ENCODE results near the gene C19orf67.

Gene C19orf67

DNA sequence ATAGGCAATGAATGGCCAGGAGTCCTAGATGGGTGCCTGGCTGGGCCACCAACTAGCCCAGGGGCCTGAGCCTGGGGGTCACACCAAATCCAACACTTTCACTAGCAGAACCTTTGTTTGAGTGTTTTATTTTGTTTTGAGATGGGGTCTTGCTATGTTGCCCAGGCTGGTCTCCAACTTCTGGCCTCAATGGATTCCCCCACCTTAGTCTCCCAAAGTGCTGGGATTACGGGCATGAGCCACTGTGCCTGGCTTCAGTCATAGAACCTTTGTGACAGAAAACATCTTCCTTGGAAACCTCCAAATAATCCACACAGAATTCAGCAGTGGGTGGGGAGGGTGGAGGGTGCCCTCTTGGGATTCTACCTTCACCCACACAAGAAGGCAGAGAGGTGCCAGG, 25.9 kb upstream of the C19orf67 start:
- H3K27me3 ChIP-seq (ENCODE audit: control insufficient read depth in 1 of 2, insufficient read depth in 2 of 2, low read length in 2 of 2), result no peaks in the 10 kb centered on the region
- H3K4me1 ChIP-seq (ENCODE audit: control insufficient read depth in 1 of 2, insufficient read depth in 2 of 2, low read length in 2 of 2), result peaks cover 22 to 28% of the 10 kb centered on the region in 2 donors
- no peaks in the 10 kb centered on the region for H3K9me3 ChIP-seq (ENCODE audit: control insufficient read depth in 1 of 2, low read length in 2 of 2)
- peaks cover 0 to 6% of the 10 kb centered on the region in 2 donors for H3K36me3 ChIP-seq (ENCODE audit: control insufficient read depth in 1 of 2, insufficient read depth in 2 of 2, low read length in 2 of 2)
- H3K4me3 ChIP-seq (ENCODE audit: low read depth in 1 of 2, low read length in 2 of 2), result no peak overlapping the region
- no peak overlapping the region for H3K27ac ChIP-seq (ENCODE audit: low read depth, low read length)
- no peak overlapping the region for H3K9ac ChIP-seq (ENCODE audit: low read depth in 1 of 2, low read length in 2 of 2)

DNA sequence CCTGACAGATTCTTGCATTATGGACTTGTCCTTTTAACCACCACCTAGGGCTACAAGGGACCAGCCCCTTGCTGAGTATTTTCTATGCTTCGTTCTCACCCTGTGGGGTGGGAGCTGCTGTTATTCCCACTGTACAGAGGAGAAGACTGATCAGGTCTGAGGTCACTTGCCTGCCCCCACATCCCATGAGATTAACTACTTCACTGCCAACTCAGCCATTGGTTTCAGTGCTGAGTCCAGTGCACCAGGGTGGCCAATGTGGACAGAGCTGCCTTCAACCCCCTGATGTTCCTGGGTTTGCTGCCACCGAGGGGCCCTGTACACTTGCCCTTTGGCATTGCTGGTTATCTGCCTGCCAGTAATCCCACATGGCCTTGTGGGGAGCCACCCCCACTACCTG, 25.1 kb upstream of the C19orf67 start:
- Histone ChIP-seq H3K4me1 (ENCODE audit: control insufficient read depth in 1 of 2, insufficient read depth in 2 of 2, low read length in 2 of 2) (peaks cover 13 to 20% of the 10 kb centered on the region in 2 donors), H3K27ac (ENCODE audit: low read depth, low read length) (no peak overlapping the region), H3K4me3 (ENCODE audit: low read depth in 1 of 2, low read length in 2 of 2) (no peak overlapping the region), H3K9ac (ENCODE audit: low read depth in 1 of 2, low read length in 2 of 2) (no peak overlapping the region), H3K36me3 (ENCODE audit: control insufficient read depth in 1 of 2, insufficient read depth in 2 of 2, low read length in 2 of 2) (peaks cover 0 to 12% of the 10 kb centered on the region in 2 donors), H3K9me3 (ENCODE audit: control insufficient read depth in 1 of 2, low read length in 2 of 2) (no peaks in the 10 kb centered on the region), H3K27me3 (ENCODE audit: control insufficient read depth in 1 of 2, insufficient read depth in 2 of 2, low read length in 2 of 2) (no peaks in the 10 kb centered on the region)

DNA sequence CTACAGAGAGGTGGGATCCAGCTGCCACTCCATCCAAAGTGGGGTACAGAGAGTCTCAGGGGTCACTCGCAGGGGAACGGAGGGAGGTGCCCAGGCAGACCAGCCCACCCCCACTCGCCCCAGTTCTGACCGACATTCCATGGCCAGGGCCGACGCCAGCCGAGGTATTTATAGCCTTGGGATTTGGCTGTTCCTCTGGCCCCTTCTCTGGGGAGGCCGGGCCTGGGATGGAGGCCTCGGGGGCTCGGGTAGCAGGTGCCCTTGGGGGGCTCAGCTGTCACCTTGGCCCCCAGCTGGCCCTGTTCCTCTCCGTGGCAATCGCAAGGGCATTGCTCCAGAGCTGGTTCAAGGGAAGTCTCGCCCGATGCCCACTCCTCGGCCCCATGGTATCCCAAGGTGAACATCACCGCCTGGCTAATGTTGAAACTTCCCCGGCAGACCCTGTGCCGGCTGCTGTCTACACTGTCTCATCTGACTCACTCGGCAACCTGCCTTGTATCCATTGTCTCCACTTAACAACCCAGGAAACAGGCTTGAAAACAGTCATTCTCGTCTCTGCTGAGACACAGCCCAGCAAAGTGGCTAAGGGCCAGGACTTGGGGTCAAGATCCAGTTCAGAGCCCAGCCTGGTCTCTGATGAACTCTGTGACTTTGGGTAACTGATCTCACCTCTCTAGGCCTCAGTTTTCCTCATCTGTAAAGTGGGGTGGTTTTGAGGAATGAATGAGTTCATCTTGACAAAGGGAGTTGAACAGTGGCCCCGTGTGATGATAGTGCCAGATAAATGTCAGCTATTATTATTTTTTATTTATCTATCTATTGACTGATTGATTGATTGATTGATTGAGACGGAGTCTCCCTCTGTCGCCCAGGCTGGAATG, 22.2 kb upstream of the C19orf67 start:
- H3K27ac ChIP-seq (ENCODE audit: low read depth, low read length), result no peak overlapping the region
- no peak overlapping the region for H3K4me3 ChIP-seq (ENCODE audit: low read depth in 1 of 2, low read length in 2 of 2)
- H3K27me3 ChIP-seq (ENCODE audit: control insufficient read depth in 1 of 2, insufficient read depth in 2 of 2, low read length in 2 of 2), result no peaks in the 10 kb centered on the region
- peaks cover 4 to 5% of the 10 kb centered on the region in 2 donors for H3K4me1 ChIP-seq (ENCODE audit: control insufficient read depth in 1 of 2, insufficient read depth in 2 of 2, low read length in 2 of 2)
- H3K36me3 ChIP-seq (ENCODE audit: control insufficient read depth in 1 of 2, insufficient read depth in 2 of 2, low read length in 2 of 2), result peaks cover 4 to 21% of the 10 kb centered on the region in 2 donors
- H3K9ac ChIP-seq (ENCODE audit: low read depth in 1 of 2, low read length in 2 of 2), result no peak overlapping the region
- H3K9me3 ChIP-seq (ENCODE audit: control insufficient read depth in 1 of 2, low read length in 2 of 2), result no peaks in the 10 kb centered on the region

DNA sequence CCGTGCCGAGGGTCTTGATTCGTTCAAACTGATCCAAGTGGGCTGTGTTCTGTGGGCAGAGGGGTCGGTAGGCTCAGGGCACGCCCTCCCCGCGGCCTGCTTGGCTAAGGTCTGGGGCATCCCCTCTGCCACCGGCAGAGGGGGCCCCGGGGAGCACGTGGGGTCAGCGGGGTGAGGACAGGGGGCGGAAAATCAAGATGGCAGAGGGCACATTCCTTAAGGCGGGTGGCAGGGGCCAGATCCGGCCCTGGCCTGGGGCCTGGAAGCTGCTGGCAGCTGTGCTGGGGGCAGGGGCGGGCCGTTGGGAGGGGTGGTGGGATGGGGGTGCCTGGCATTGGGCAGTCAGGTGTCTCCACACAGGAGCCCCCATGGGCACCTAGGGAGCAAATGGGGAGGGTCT, 21.3 kb upstream of the C19orf67 start:
- Histone ChIP-seq H3K27me3 (ENCODE audit: control insufficient read depth in 1 of 2, insufficient read depth in 2 of 2, low read length in 2 of 2) (no peaks in the 10 kb centered on the region), H3K36me3 (ENCODE audit: control insufficient read depth in 1 of 2, insufficient read depth in 2 of 2, low read length in 2 of 2) (peaks cover 8 to 30% of the 10 kb centered on the region in 2 donors), H3K9me3 (ENCODE audit: control insufficient read depth in 1 of 2, low read length in 2 of 2) (no peaks in the 10 kb centered on the region), H3K4me1 (ENCODE audit: control insufficient read depth in 1 of 2, insufficient read depth in 2 of 2, low read length in 2 of 2) (peaks cover 0 to 7% of the 10 kb centered on the region in 2 donors), H3K27ac (ENCODE audit: low read depth, low read length) (no peak overlapping the region), H3K9ac (ENCODE audit: low read depth in 1 of 2, low read length in 2 of 2) (no peak overlapping the region), H3K4me3 (ENCODE audit: low read depth in 1 of 2, low read length in 2 of 2) (no peak overlapping the region)

DNA sequence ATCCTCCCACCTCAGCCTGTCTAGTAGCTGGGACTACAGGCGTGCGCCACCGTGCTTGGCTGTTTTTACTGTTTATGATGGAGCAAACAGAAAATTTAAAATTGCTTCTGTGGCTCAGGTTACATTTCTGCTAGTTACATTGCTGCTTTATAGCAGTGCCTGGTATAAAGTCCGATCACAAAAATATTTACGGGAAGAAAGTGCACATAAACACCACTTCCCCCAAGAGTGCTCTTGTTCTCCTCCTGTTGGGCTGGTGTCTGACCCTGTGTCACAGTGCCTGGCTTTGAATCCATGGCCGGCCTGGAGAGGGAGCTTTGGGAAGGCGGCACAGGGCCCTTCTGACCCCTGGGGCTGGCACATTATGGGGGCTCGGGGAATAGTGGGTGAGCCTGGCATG, 20.1 kb upstream of the C19orf67 start:
- Histone ChIP-seq H3K27me3 (ENCODE audit: control insufficient read depth in 1 of 2, insufficient read depth in 2 of 2, low read length in 2 of 2) (no peaks in the 10 kb centered on the region), H3K9ac (ENCODE audit: low read depth in 1 of 2, low read length in 2 of 2) (no peak overlapping the region), H3K36me3 (ENCODE audit: control insufficient read depth in 1 of 2, insufficient read depth in 2 of 2, low read length in 2 of 2) (peaks cover 10 to 33% of the 10 kb centered on the region in 2 donors), H3K4me1 (ENCODE audit: control insufficient read depth in 1 of 2, insufficient read depth in 2 of 2, low read length in 2 of 2) (peaks cover 0 to 7% of the 10 kb centered on the region in 2 donors), H3K27ac (ENCODE audit: low read depth, low read length) (no peak overlapping the region), H3K9me3 (ENCODE audit: control insufficient read depth in 1 of 2, low read length in 2 of 2) (no peaks in the 10 kb centered on the region), H3K4me3 (ENCODE audit: low read depth in 1 of 2, low read length in 2 of 2) (no peak overlapping the region)

DNA sequence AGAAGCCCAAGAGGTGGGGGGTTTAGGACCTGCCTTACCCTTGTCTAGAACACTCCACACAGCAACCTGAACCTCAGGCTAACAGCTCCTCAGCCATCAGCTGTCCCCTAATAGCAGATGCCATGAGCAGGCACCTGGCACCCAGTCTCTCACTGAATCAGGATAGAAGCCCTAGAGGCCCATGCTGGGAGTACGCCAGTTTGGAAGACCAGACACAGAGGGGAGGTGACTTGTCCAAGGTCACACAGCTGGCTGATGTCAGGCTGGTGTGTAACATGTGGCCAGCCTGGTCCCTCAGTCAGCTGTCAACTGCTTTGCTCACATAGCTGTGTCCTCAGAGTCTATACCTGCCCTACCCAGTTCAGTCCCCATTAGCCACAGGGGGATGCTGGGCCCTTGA, 17.7 kb upstream of the C19orf67 start:
- H3K27ac ChIP-seq (ENCODE audit: low read depth, low read length), result no peak overlapping the region
- H3K4me3 ChIP-seq (ENCODE audit: low read depth in 1 of 2, low read length in 2 of 2), result no peak overlapping the region
- no peak overlapping the region for H3K9ac ChIP-seq (ENCODE audit: low read depth in 1 of 2, low read length in 2 of 2)
- H3K36me3 ChIP-seq (ENCODE audit: control insufficient read depth in 1 of 2, insufficient read depth in 2 of 2, low read length in 2 of 2), result peaks cover 14 to 38% of the 10 kb centered on the region in 2 donors
- no peaks in the 10 kb centered on the region for H3K9me3 ChIP-seq (ENCODE audit: control insufficient read depth in 1 of 2, low read length in 2 of 2)
- H3K27me3 ChIP-seq (ENCODE audit: control insufficient read depth in 1 of 2, insufficient read depth in 2 of 2, low read length in 2 of 2), result no peaks in the 10 kb centered on the region
- peaks cover 0 to 7% of the 10 kb centered on the region in 2 donors for H3K4me1 ChIP-seq (ENCODE audit: control insufficient read depth in 1 of 2, insufficient read depth in 2 of 2, low read length in 2 of 2)

DNA sequence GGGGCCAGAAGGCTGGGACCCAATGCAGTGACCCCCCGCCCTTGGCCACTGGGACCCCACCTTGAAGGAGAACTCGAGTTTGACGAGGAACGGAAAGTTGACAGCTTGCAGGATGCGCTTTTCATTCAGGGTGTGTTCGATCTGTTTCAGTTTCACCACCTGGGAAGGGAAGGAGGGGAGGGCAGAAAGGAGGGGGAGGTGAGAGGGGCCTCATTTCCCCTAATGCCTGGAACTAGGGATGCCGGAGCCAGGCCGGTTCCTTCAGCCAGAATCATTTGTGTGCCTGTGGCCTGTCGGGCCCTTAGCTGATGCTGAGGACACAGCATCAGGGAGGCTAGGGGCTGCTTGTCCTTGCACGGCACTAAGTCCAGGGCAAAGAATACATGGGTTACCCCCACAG, 17.2 kb upstream of the C19orf67 start:
- Histone ChIP-seq H3K27ac (ENCODE audit: low read depth, low read length) (no peak overlapping the region), H3K9me3 (ENCODE audit: control insufficient read depth in 1 of 2, low read length in 2 of 2) (no peaks in the 10 kb centered on the region), H3K4me3 (ENCODE audit: low read depth in 1 of 2, low read length in 2 of 2) (no peak overlapping the region), H3K36me3 (ENCODE audit: control insufficient read depth in 1 of 2, insufficient read depth in 2 of 2, low read length in 2 of 2) (peaks cover 14 to 42% of the 10 kb centered on the region in 2 donors), H3K4me1 (ENCODE audit: control insufficient read depth in 1 of 2, insufficient read depth in 2 of 2, low read length in 2 of 2) (peaks cover 0 to 7% of the 10 kb centered on the region in 2 donors), H3K9ac (ENCODE audit: low read depth in 1 of 2, low read length in 2 of 2) (no peak overlapping the region), H3K27me3 (ENCODE audit: control insufficient read depth in 1 of 2, insufficient read depth in 2 of 2, low read length in 2 of 2) (no peaks in the 10 kb centered on the region)

DNA sequence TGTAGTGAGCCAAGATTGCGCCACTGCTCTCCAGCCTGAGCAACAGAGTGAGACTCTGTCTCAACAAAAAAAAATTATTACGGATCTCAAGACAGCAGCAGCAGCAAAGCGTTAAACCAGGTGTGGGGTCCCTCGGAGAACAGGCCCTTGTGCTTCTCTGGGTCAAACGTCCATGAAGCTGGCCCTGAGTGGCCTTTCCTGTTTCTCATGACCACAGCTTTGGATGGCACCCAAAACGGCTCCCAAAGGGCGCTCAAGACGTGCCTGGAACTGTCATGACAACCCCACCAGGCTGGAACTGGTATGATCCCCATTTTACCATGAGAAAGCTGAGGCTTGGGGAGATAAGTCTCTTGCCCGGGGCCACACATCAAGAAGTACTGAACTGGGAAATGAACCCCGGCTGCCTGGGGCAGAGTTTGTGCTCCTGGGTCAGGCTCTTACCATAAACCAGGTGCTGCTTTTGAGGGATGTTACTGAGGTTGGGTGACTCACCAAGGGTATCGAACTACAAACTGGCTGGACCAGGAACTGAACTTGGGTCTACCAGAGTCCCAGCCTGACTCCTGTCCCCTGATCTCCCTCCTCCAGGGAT, 16.6 kb upstream of the C19orf67 start:
- Histone ChIP-seq H3K36me3 (ENCODE audit: control insufficient read depth in 1 of 2, insufficient read depth in 2 of 2, low read length in 2 of 2) (peaks cover 14 to 43% of the 10 kb centered on the region in 2 donors), H3K4me3 (ENCODE audit: low read depth in 1 of 2, low read length in 2 of 2) (no peak overlapping the region), H3K27ac (ENCODE audit: low read depth, low read length) (no peak overlapping the region), H3K9ac (ENCODE audit: low read depth in 1 of 2, low read length in 2 of 2) (no peak overlapping the region), H3K9me3 (ENCODE audit: control insufficient read depth in 1 of 2, low read length in 2 of 2) (no peaks in the 10 kb centered on the region), H3K27me3 (ENCODE audit: control insufficient read depth in 1 of 2, insufficient read depth in 2 of 2, low read length in 2 of 2) (no peaks in the 10 kb centered on the region), H3K4me1 (ENCODE audit: control insufficient read depth in 1 of 2, insufficient read depth in 2 of 2, low read length in 2 of 2) (peaks cover 0 to 7% of the 10 kb centered on the region in 2 donors)

DNA sequence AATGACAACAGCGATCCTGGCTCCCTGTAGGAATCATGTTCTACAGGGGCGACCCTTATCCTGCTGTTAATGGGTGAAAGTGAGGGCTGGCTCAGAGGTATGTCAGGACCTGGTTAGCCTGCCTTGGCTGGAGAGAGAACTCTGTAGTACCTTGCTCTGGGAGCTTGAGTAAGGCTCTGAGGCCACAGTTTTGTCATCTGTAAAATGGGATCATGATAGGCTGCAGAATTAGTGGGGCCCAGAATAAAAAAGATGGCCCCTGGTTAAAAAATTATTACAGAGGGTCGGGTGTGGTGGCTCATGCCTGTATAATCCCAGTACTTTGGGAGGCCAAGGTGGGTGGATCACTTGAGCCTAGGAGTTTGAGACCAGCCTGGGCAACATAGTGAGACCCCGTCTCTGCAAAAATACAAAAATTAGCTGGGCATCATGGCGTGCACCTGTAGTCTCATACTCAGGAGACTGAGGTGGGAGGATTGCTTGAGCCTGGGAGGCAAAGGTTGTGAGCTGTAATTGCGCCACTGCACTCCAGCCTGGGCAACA, 15.5 kb upstream of the C19orf67 start:
- peaks cover 22 to 47% of the 10 kb centered on the region in 2 donors for H3K36me3 ChIP-seq (ENCODE audit: control insufficient read depth in 1 of 2, insufficient read depth in 2 of 2, low read length in 2 of 2)
- no peaks in the 10 kb centered on the region for H3K9me3 ChIP-seq (ENCODE audit: control insufficient read depth in 1 of 2, low read length in 2 of 2)
- H3K27me3 ChIP-seq (ENCODE audit: control insufficient read depth in 1 of 2, insufficient read depth in 2 of 2, low read length in 2 of 2), result no peaks in the 10 kb centered on the region
- H3K27ac ChIP-seq (ENCODE audit: low read depth, low read length), result no peak overlapping the region
- no peak overlapping the region for H3K4me3 ChIP-seq (ENCODE audit: low read depth in 1 of 2, low read length in 2 of 2)
- H3K9ac ChIP-seq (ENCODE audit: low read depth in 1 of 2, low read length in 2 of 2), result no peak overlapping the region
- H3K4me1 ChIP-seq (ENCODE audit: control insufficient read depth in 1 of 2, insufficient read depth in 2 of 2, low read length in 2 of 2), result peaks cover 0 to 7% of the 10 kb centered on the region in 2 donors

DNA sequence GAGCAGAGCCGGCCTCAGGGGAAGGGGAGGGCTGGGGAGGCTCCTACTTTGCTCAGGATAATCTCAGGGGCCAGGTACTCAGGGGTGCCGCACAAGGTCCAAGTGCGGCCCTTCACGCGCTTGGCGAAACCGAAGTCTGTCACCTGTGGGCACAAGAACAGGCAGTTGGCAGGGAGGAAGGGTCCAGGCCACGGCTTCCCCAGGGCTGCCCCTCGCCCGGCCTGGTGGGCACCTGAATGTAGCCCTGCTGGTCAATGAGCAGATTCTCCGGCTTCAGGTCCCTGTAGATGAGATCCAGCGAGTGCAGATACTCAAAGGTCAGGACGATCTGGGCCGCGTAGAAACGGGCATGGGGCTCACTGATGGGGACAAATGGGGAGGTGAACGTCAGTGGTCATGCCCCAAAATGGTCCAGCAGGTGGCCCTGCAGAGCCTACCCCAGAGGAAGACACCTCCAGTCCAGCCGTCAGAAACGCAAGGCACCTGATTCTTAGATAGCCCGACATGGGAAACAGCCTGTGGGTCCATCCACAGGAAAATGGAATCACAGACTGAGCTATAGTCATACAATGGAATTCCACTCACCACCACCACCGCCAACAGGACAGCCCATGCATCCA, 12.1 kb upstream of the C19orf67 start:
- Histone ChIP-seq H3K27me3 (ENCODE audit: control insufficient read depth in 1 of 2, insufficient read depth in 2 of 2, low read length in 2 of 2) (no peaks in the 10 kb centered on the region), H3K9me3 (ENCODE audit: control insufficient read depth in 1 of 2, low read length in 2 of 2) (peaks cover 6 to 7% of the 10 kb centered on the region in 2 donors), H3K27ac (ENCODE audit: low read depth, low read length) (no peak overlapping the region), H3K4me1 (ENCODE audit: control insufficient read depth in 1 of 2, insufficient read depth in 2 of 2, low read length in 2 of 2) (peaks cover 0 to 7% of the 10 kb centered on the region in 2 donors), H3K9ac (ENCODE audit: low read depth in 1 of 2, low read length in 2 of 2) (no peak overlapping the region), H3K36me3 (ENCODE audit: control insufficient read depth in 1 of 2, insufficient read depth in 2 of 2, low read length in 2 of 2) (peaks cover 16 to 33% of the 10 kb centered on the region in 2 donors), H3K4me3 (ENCODE audit: low read depth in 1 of 2, low read length in 2 of 2) (no peak overlapping the region)
